Measurements from ENCODE around the gene COX4I1. TPM values are rescaled to one million over a fixed set of nuclear protein-coding genes. Genes with fewer than 3 reads are reported as not detected.

Gene COX4I1
- total and polyA plus RNA-seq, 10 of the 15 experiments (the other 5 are each of a cell fraction or from before 2014, with no cell fraction given), result 480 to 1,889 (median 872) TPM

- TF ChIP-seq ZBTB4 (CRISPR knock-in tag; IDR thresholded peaks at IDR 0.05) (no peak), MTA3 (IDR thresholded peaks at IDR 0.05; ENCODE audit: borderline replicate concordance, low read length) (no peak), NKRF (conservative IDR thresholded peaks at IDR 0.05) (no peak), NR2C2 (IDR thresholded peaks at IDR 0.05; ENCODE audit: borderline replicate concordance, control insufficient read depth, insufficient read length, low read depth) (no peak), EED (IDR thresholded peaks at IDR 0.05; ENCODE audit: low read depth) (no peak), ZBTB33 (IDR thresholded peaks at IDR 0.05) (no peak), SIN3A (IDR thresholded peaks at IDR 0.05; ENCODE audit: low read depth, low read length) (no peak), NFYA (IDR thresholded peaks at IDR 0.05; ENCODE audit: borderline replicate concordance, low read depth, low read length) (no peak), TCF7 (IDR thresholded peaks at IDR 0.05; ENCODE audit: borderline replicate concordance) (no peak), TAF1 (IDR thresholded peaks at IDR 0.05; ENCODE audit: borderline replicate concordance, low read depth, low read length) (no peak), PAX5 (IDR thresholded peaks at IDR 0.05; ENCODE audit: borderline replicate concordance, low read depth, low read length) (no peak), NFIC (IDR thresholded peaks at IDR 0.05; ENCODE audit: low read depth, low read length) (no peak), FOS (IDR thresholded peaks at IDR 0.05; ENCODE audit: borderline replicate concordance, extremely low read depth, insufficient read length) (no peak)
These were observed 9.7 kb upstream of the COX4I1 start (continued) for GRCh38 chr16:85789773-85790172.

All from GM12878 (cell line).